Forelimb muscle (tissue), 1 donor: ENCODE data around the gene CSRP2. TPM values are rescaled to one million over a fixed set of nuclear protein-coding genes. Genes with fewer than 3 reads are reported as not detected.
A peak's percentile ranks its signal among the peaks of the same experiment; 100 is the strongest.

Experiments
- DNase-seq: peaks from one replicate; pipeline ENCODE4 v3.0.0-alpha.2; 2013; ENCODE audit warnings: low read depth
- polyA plus RNA-seq: library from polyadenylated mRNA; unstranded; fragments of 120-200 nt; gene quantifications from one replicate; pipeline ENCODE4 v1.2.1, GENCODE V29; 2013; ENCODE audit not compliant: insufficient read length

Gene CSRP2
- 28.7 TPM for polyA plus RNA-seq

- DNase-seq: no peak
Observed at GRCh38 chr12:76878899-76879709, at the start of gene CSRP2. Gene CSRP2, minus strand, starts transcription at chr12:76879019. Its CDS starts 12,759 bp downstream, at chr12:76866260.

GRCh38 chr12:76927170-76927784, 48.5 kb upstream of the CSRP2 start:
- DNase-seq: no peak

- DNase-seq: no peak
Observed at GRCh38 chr12:76925135-76925534, 46.3 kb upstream of the CSRP2 start.

- DNase-seq: no peak
Observed at GRCh38 chr12:76922866-76923265, 44.0 kb upstream of the CSRP2 start.

GRCh38 chr12:76921891-76922664, 43.3 kb upstream of the CSRP2 start:
- no peak for DNase-seq

GRCh38 chr12:76921100-76921471, 42.3 kb upstream of the CSRP2 start:
- DNase-seq: no peak

GRCh38 chr12:76920172-76921099, 41.6 kb upstream of the CSRP2 start:
- no peak for DNase-seq

GRCh38 chr12:76919383-76920171, 40.8 kb upstream of the CSRP2 start:
- DNase-seq: no peak

GRCh38 chr12:76916170-76916540, 37.3 kb upstream of the CSRP2 start:
- no peak for DNase-seq

- no peak for DNase-seq
Observed at GRCh38 chr12:76915361-76916169, 36.7 kb upstream of the CSRP2 start.

GRCh38 chr12:76914102-76914859, 35.5 kb upstream of the CSRP2 start:
- DNase-seq: no peak

- DNase-seq: no peak
Observed at GRCh38 chr12:76909290-76909689, 30.5 kb upstream of the CSRP2 start.

- DNase-seq: no peak
Observed at GRCh38 chr12:76908303-76909017, 29.6 kb upstream of the CSRP2 start.

GRCh38 chr12:76901628-76902380, 23.0 kb upstream of the CSRP2 start:
- no peak for DNase-seq

- DNase-seq: no peak
Observed at GRCh38 chr12:76899522-76899921, 20.7 kb upstream of the CSRP2 start.

GRCh38 chr12:76898442-76898841, 19.6 kb upstream of the CSRP2 start:
- peak; percentile 66 for DNase-seq

- DNase-seq: no peak
Observed at GRCh38 chr12:76896274-76896673, 17.5 kb upstream of the CSRP2 start.

- DNase-seq: no peak
Observed at GRCh38 chr12:76895796-76896195, 17.0 kb upstream of the CSRP2 start.
